Stimulated activated CD4-positive, alpha-beta T cell treated with anti-CD3 and anti-CD28 coated beads, TNF-alpha, amount 100 ng/mL, for 4 hours (primary cell): ENCODE results near the gene HSD17B12.

Source experiments
- DNase-seq, 3 experiments: peaks; one replicate each; pipeline ENCODE4 v3.0.0-alpha.2; 2020; ENCODE audit warnings: low read depth in 3 of 3

HSD17B12 gene

DNA sequence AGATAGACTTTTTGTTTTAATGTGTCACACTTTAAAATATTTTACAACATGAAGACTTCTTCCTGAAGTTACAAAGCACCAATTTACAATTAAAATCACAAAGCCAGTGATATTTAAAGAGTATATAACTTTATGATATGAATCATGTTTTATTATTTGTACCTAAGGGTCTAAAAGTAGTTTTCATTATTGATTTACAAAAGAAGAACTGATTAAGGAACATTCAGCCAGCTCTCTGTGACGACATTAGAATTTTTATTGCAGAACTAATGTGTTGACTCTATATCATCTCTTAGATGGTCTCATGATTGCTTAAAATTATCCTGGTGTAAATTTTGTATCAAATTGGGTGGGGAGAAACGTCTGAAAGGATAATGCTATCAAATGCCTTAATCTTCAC, 117.3 kb downstream of the HSD17B12 start:
- DNase-seq, result no peak

DNA sequence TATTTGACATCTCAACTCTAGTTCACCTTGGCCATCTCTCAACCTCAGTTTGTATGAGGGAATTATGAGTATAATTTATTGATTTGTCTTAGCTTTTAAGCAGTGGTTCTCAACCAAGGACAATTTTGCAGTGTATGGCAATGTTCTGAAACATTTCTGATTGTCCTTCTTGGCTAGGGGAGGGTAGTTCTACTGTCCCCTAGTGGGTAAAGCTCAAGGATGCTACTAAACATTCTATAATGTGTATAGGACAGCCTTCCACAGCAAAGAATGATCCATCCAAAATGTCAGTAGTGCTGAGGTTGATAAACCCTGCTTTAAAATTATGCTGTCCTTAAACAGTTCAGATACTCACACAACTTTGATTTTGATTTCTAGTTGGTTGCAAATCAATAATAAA, 122.0 kb downstream of the HSD17B12 start:
- DNase-seq, result no peak

DNA sequence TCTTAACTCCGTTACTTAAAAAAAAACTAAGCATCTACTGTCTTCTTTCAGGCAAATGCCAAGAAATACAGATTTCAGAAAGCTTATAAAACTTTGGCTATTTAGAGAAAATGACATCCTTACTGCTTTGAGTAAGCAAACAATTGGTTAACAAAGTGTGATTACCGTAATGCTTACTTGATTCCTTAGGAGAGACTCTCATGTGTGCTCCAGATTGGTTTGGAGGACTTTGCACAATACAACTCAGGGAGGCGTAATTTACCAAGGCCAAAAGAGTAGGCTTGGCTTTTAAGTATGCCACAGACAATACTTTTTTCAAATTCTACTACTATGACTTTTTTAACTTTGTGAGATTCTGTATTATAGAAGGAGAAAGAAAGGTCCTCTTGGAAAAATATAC, 123.2 kb downstream of the HSD17B12 start:
- no peak for DNase-seq

DNA sequence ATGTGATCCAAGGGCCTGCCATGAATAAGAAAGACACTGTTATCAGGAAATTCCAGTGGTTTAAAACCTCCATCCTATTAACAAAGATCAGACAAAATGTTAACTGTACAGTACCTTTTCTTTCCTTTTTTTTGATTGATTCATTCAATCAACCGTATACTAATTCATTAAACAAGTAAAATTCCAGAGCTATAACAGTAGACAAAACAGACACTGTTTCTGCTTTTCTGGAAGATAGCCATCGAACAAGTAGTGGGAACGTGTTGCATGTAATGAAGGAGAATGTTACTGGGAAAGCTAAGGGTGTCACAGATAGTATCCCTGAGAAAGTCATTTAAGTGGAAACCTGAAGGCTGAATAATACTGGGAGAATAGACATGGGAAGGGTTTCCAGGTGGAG, 126.4 kb downstream of the HSD17B12 start:
- DNase-seq, result no peak

DNA sequence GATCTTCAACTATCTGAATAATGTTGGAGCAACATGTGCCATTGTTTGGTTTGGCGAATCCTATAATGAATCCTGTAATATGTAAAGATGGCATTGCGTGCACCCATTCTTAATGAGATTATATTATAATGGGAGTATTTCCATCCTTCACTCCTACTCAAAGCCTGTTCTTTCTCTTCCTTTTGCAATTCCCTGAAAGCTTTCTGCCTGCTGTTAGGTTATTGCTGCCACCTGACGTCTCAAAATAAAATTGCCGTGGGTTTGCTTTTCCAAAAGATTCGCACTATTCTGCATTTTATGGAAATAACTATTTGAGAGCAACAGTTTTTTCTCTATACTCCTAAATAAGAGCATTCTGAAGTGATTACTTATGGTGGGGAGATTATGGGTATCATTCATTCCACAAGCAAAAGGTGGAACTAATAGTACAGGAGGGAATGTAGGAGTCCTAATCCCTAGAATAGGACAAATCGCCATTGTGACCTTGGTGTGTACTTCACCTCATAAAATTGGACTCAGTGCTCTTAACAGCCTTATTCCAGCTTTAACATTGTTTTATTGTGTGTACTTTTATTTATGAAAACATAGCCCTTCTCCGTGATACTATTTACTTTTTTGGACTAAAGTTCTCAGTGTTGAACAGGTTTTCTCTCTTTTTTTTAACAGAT, 130.5 kb downstream of the HSD17B12 start:
- no peak for DNase-seq

DNA sequence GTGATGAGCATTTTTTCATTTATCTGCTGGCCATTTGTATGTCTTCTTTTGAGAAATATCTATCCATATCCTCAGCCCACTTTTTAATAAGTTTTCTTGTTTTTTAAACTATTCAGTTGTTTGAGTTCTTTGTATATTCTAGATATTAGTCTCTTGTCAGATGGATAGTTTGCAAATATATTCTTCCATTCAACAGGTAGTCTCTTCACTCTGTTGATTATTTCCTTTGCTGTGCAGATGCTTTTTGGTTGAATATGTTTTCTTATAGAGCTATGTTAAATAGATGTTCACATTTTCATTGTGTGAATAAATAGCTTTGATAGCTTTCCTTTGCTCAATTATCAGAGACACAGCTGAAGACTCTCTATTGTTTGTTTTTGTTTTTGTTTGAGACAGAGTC, 131.9 kb downstream of the HSD17B12 start:
- no peak for DNase-seq

DNA sequence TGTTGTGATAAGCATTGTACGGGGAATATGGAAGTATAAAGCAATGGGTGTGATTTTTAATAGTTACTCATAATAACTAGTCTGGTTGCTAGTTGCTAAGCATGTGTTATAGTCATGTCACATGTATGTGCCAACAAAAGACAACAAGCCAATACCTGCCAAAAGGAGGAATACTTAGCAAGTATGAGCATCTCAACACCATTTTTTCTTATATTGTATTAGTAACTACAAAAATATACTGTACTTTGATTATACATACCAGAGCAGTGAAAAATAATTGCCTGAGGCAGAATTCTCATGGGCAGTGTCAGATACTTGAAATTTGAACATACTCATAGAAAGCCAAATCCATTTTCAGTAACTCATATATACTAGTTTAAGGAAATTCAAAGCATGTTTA, 137.7 kb downstream of the HSD17B12 start:
- no peak for DNase-seq

DNA sequence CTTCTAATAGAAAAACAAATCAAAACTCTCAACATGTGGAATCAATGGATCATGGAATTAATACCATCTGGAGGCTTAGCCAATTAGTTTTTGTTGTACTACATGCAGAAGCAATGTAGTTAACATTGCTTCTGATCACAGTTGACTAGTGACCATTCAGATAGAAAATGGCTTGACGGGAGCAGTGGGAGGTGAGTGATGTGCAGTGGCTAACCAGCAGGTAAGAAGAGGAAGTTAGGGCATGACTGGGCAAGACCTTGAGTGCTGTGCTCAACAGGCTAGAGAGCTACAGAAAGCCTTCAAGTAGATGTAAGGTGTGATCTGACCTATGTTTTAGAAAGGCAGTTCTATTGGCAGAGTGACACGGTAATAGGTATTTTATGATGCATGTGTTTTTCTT, 139.4 kb downstream of the HSD17B12 start:
- DNase-seq, result no peak

DNA sequence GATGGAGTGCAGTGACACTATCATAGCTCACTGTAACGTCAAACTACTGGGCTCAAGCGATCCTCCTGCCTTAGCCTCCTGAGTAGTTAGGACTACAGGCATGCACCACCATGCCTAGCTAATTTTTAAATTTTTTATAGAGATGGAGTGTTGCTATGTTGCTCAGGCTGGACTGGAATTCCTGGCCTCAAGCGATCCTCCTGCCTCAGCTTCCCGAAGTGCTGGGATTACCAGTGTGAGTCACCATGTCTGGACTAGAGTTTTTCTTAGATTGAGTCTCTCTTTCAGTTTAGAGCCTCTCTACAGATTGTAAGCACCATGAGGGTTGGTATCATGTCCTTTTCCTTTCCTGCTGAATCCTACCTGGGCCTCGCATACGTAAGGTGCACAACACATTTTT, 142.8 kb downstream of the HSD17B12 start:
- DNase-seq, result no peak

DNA sequence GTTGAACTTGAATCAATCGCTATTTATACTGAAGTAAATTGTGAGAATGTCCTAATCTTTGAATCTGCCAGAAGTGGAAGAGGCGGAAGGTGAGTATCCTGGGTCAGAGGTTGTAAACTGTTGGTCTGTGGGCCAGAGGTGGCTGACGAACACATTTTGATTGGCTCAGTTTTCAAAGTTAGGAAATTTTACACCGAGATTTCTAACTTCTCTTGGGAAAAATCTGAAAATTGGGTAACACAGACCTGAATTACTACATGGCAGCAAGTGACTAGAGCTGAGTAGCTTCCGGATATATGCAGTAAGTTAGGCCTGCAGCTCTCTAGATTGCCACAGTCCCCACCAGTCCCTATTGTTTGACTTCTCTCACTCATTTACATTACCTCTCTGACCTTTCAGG, 143.3 kb downstream of the HSD17B12 start:
- no peak for DNase-seq

DNA sequence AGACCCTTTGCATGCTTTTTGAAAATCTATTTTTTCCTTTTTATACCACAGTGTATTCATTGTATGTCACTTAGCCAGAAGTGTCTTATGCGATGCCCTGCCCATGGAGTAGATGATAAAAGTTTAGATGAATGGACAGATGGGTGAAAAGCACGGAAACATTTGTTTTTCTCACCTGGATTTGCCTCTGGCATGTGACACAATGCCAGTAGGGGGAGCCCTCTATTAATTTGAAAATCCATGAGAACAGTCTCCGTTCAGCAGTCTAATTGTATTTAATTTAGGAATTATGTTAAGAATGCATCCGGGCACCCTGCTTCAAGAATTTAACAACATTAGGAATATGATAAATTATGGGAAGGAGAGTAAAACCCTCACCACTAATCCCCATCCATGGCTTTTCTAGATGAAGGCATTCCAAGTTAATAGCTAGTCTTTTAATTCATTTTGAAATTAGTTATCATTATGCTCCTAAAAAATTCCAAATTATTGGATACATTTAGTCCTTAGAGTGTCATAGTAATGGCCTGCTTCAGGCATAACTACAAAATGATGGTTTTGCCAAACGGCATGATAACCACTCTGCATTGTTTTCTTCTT, 144.8 kb downstream of the HSD17B12 start:
- no peak for DNase-seq

DNA sequence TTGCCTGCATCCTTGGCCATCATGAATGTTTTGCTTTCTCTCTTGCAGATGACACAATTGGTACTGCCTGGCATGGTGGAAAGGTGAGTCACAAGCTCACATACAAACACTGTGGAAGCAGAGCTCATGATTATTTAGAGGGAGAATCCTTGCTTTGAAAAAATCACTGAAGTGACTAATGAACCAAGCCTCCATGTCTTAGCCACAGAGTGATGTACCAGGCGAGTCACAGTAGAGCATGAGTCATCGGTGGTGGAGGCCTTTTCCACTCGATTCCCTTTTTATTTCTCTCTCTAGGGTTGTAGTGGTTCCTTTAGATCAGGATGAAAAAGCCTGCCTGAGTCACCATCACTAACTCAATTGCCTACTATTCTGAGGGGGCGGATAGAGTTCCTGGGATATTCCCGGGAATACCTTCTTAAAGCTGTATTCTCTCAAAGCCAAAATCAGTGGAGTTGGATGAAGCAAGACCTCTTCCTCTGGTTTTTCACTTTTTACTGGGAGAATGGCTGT, 150.4 kb downstream of the HSD17B12 start:
- DNase-seq, result peak; percentile 7 to 33 (median 23)

DNA sequence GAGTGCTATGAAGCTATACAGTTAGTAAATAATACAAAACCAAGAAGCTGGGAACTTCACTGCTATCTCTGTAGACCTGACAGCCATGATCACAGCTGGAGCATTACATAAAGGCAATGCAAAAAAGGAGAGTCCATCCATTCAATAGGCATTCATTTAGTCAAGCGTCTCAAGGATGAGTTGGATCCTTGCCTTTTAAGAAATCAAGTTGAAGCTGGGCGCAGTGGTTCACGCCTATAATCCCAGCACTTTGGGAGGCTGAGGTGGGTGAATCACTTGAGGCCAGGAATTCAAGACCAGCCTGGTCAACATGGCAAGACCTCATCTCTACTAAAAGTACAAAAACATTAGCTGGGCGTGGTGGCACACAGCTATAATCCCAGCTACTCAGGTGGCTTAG, 152.0 kb downstream of the HSD17B12 start:
- no peak for DNase-seq

DNA sequence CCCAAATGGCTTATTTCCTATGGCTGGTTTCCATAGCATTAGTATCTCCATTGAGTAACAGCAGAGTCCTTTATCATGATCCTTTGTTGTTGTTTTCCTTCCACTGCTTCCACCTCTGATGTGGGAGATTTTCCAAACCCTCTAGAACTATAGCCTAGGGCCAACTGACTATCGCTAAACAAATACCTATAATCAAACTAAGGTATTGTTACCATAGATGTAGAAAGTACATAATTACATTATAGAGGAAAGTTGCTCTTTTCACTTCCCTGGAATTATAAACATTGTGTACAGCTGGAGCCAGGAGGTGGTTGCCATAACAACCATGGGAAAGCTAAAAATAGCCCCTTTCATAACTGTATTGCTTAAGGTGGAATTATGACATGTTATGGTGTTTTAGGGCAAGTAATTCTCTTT, 153.1 kb downstream of the HSD17B12 start:
- no peak for DNase-seq

DNA sequence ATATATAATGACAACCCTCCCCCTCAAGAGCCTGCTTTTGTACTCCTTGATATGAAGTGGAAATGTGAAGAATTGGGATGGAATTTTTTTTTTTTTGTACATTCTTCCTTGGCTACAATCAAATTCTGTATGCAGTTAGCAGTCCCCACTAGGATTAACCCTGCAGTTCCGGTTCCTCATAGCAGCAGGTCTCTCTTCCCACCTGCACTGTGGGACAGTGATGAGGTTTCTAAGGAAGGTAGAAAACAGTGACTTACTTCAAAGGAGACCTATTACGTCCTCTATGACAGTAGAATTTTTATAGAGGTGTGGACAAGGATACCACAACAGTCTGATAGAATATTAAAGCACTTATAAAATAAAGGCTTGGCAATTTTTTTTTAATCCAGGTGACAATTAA, 153.7 kb downstream of the HSD17B12 start:
- DNase-seq, result no peak

DNA sequence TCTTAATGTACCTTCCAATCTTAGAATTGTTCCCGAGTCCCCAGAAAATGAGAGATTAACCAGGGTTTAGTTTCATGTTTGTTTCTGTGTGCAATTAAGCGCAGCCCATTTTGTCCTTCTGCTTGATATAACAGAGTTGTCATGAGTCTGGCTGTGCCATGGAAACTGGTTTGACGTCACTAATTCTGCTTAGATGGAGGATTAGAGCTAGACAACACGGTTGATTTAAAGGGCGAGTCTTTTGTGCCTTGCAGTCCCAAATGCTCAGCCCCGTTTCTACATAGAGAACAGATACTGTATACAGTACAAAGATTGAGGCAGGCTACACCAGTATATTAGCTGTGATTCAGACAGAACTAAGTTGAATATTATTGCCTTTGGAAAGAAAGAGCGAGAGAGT, 154.6 kb downstream of the HSD17B12 start:
- DNase-seq, result no peak

DNA sequence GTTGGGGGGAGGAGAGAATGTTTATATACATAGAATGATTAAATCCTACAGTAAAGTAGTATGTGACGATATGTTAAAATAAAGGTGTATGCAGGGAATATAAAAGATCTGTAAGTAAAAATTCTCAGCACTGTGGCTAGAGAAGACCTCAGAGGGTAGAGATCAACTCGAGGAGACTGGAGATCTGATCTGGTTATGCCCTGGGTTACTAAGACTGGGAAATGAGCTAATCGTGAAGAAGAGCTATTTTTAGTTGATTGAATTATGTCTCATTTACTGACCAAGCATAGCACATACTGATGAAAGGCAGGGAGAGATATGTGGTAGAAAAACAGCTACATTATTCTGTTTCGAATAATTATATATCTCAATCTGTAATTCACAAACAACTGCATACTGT, 157.3 kb downstream of the HSD17B12 start:
- DNase-seq, result no peak

DNA sequence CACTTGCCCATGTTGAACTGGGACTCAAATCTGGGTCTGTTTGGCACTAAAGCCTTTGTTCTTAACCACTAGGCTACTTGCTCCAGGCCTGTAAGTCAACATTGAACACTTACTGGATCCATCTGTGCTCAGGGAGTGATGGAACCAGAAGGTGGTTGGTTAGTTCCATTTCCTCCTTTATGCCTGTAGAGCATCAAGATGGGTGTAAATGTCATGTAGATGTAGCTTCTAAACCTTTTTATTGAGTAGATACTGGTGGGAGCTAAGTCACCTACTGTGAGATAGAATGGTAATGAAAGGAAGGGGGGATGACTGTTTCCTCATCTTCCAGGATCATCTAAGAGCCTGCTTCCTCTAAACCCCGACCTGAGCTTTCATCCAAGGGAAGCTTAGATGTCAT, 161.5 kb downstream of the HSD17B12 start:
- no peak for DNase-seq

DNA sequence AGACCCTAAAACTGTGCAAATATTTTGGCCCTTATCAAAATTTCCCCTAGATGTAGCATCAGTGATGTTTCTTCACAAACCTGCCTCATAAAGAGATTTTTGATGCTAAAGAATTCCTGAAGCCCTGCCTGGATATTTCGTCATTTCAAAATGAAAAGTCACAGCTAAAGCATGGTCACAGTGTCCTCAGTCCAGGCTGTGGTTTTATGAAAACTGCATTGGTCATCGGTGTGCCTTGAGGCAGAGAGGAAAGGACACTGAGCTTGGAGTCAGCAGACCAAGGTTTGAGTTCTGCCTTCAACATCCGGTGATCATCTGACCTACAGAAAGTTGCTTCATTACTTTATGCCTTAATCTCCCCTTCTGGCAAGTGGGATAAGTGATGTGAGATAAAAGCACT, 165.3 kb downstream of the HSD17B12 start:
- no peak for DNase-seq

DNA sequence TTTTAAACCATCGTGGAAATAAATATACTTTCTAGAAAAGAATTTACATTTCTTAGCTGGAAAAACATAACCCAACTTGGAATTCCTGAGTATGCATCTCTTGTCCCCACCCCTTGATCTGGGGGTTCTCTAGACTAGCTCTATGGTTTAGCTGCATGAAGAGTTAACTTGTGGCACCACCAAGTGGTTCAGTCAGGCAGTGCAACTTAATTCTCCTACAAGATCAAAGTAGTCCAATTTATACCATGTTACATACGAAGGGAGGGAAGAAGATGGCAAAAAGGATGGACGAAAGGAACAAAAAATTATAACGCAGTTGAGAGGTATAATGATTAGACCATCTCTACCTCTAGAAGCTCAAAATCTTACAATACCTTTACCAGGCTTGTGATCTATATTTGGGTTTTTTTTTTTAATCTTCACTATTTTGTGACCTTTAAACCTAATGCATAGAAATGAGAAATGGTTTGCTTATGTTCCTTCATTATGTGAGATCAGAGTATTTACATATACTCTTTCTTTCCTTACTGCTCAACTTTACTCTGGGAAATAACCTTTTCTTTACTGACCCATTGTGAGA, 171.6 kb downstream of the HSD17B12 start:
- peak; percentile 23 to 45 (median 26) for DNase-seq

DNA sequence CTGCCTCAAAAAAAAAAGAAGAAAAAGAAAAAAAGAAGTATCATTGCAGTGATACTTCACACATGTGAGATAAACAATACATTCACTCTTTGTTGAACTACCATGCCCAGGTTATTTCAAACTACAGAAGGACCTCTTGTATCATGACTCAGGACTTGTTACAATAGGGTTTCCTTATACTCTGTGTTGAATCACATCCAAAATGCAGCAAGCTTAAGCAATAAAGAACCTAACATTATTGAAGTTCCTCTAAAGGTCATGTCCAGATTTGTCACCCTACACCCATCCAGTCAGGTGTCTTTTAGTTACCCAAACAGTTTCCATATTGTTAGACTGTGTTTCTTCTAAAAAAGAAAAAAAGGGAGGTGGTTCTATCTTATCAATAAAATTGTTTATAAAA, 173.2 kb downstream of the HSD17B12 start:
- no peak for DNase-seq

DNA sequence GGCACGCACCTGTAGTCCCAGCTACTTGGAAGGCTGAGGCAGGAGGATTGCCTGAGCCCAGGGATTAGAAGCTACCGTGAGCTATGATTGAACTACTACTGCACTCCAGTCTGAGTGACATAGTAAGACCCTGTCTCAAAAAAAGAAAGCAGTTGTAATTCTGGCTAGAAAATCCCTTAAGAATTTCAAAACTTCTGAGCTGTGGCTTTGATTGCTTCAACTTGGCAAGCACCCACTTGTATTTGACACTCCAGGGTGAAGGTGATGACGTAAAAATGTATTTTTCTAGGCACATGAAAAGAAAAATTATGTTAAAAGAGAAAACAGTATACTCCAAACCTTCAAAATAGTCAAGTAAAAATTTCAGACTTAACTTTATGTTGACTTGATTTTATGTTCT, 176.5 kb downstream of the HSD17B12 start:
- DNase-seq, result no peak

DNA sequence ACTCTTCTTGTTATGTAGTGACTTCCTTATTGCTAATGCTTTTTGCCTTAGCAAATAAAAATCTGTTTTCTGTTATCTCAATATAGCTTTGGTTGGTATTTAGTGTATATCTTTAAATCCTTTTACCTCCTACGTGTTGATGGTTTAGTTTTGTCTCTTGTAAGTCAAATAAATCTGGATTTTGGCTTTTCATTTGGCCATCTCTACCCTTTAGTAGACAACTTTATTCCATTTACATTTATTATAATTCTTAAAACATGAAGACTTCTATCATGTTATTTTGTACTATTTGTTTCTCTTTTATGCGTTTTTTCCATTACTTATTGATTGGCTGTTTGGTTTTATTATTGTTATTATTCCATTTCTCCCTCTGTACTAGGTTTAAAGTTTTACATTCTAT, 180.6 kb downstream of the HSD17B12 start:
- DNase-seq, result no peak
